D721Med (cell line): ENCODE data around the gene EPHA10.

Experiments used
- DNase-seq: peaks from one replicate; pipeline ENCODE4 v3.0.0; 2011; ENCODE audit warnings: low spot score; ENCODE audit not compliant: insufficient read length
- FAIRE-seq: peaks from 2 replicates; lab custom pipeline; 2011; peaks lifted over from hg19 to GRCh38; lab: Jason Lieb, UNC
- CTCF ChIP-seq: IDR thresholded peaks from 2 replicates; pipeline ENCODE4 v1.5.1; 2012; ENCODE audit warnings: mild to moderate bottlenecking, control low read depth; ENCODE audit not compliant: insufficient read depth; ENCODE audit errors: missing control alignments

The EPHA10 gene

DNA sequence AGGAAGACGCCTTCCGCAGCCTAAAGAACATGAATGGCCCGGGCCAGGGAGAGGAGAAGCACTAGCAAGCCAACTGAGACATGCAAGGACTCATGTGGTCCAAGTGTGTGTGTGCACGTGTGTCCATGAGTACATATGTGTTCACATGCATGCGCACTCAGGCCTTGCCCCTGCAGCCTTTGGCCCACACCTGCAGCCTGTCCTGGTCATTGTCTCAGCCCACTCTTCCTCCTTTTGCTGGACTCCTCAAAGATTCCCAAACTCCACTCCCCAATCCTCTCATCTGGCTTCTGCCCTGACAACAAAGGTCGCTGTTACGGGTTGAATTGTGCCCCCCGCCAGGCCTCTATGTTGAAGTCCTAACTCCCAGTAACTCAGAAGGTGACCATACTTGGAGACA is 50.7 kb downstream of the EPHA10 start:
- no peak for FAIRE-seq
- TF ChIP-seq CTCF: no peak
- no peak for DNase-seq

- no peak for DNase-seq
- no peak for FAIRE-seq
- no peak for TF ChIP-seq CTCF
Observed at GRCh38 chr1:37708471-37708870, 56.4 kb downstream of the EPHA10 start.

- DNase-seq: no peak
- FAIRE-seq: no peak
- TF ChIP-seq CTCF: no peak
Observed at GRCh38 chr1:37705399-37705798, 59.5 kb downstream of the EPHA10 start.

DNA sequence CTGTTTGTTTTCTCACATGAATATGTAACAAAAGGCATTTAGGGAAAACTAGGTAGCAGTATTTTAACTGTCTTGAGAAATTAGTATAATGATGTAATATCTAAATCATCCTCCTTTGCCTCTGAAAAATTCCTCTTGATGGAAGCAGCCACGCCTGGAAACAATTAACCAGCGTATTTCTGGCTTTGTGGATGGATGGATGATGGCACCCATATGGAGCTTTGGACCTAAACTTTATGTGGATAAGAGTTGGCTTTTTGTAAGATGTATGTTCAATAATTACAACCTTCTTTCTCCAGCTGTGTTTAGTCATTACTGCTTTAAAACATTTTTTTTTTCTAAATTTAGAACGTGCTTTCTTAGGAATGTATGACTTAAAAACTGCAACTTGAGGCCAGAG is 60.0 kb downstream of the EPHA10 start:
- no peak for FAIRE-seq
- no peak for DNase-seq
- TF ChIP-seq CTCF: no peak

GRCh38 chr1:37703061-37703460 is 61.9 kb downstream of the EPHA10 start:
- DNase-seq (no peak), FAIRE-seq (no peak)
- no peak for TF ChIP-seq CTCF

DNA sequence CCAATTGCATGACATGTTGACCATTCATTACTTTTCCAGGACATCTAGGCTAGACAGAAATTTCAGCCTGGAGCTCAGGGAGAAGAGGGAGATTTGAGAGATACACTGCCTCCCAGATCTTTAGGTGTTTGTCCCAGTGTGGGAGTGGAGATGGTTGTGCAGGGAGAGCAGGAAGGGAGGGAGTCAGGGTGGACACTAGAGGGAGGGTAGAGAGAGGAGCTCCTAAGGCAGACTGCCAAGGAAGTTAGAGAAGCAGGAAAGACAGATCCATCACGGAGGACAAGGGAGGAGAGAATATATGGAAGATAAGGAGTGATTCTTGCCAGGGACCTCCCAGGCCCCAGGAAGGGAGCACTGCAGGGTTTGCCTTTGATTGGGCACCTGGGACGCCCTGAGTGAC is 63.9 kb downstream of the EPHA10 start:
- TF ChIP-seq CTCF: no peak
- no peak for DNase-seq
- FAIRE-seq: no peak

GRCh38 chr1:37699147-37699546 is 65.8 kb downstream of the EPHA10 start:
- no peak for FAIRE-seq
- no peak for DNase-seq
- no peak for TF ChIP-seq CTCF
